ENCODE data around the gene MUCL3. TPM values are rescaled to one million over a fixed set of nuclear protein-coding genes. Genes with fewer than 3 reads are reported as not detected.
"Not testable (repeated sequence)": the region's sequence is repeated elsewhere in the genome, so short reads cannot be mapped to it uniquely, and the experiment has no call there.

Gene MUCL3
- total and polyA plus RNA-seq, 8 donors = 0.87 to 346 (median 76.8) TPM

GRCh38 chr6:30907758-30908591, 32.8 kb upstream of the MUCL3 start, which contains the start of gene GTF2H4:
Gene GTF2H4 (plus strand): TSS chr6:30908207.
- Histone ChIP-seq H3K27ac (peak within 1 kb of the TSS; percentile 70 to 82 (median 77)), H3K27me3 (no peaks in the 10 kb centered on the region), H3K9me3 (no peaks in the 10 kb centered on the region), H3K36me3 (peaks cover 19 to 35% (median 32%) of the 10 kb centered on the region in 4 donors), H3K4me1 (peaks cover 7 to 29% (median 24%) of the 10 kb centered on the region in 4 donors), H3K4me3 (peak within 1 kb of the TSS; percentile 60 to 94 (median 92))
- TF ChIP-seq CTCF (IDR thresholded peaks at IDR 0.05) (no peak), POLR2AphosphoS5 (IDR thresholded peaks at IDR 0.05) (peak; percentile 40 to 90 (median 45)), POLR2A (IDR thresholded peaks at IDR 0.05) (no peak), EP300 (IDR thresholded peaks at IDR 0.05) (no peak)
- intact Hi-C loops (cut with DNase I; ENCODE audit: low total_unique reads) = no loop called here
- DNase-seq = peak; percentile 97 to 99
- WGBS, 5 donors = 0 to 1% (median 1%) methylated on average over 45 to 49 of the region's 49 CpGs

DNA sequence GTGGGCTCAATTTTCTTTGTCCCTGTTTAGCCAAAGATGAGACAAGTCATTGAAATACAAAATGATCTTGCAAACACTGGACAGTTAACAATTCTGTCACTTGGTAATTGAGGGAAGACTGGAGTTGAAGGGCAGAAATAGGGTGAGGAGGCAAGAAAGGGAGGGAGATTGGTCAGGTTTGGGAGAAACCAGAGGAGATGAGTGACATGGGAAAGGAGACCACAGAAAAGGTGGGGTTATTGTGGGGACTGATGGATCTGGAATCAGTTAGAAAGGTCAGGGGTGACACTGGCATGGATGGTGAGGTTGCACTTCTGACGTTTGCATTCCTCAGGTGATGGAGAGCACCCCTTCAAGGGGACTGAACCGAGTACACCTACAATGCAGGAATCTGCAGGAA, 32.1 kb upstream of the MUCL3 start:
- intact Hi-C loops (cut with DNase I; ENCODE audit: low total_unique reads) = no loop called here
- peaks cover 19 to 38% (median 32%) of the 10 kb centered on the region in 4 donors for H3K36me3 ChIP-seq
- no peaks in the 10 kb centered on the region for H3K9me3 ChIP-seq
- WGBS, 5 donors = 20 to 29% (median 21%) methylated on average over 2 of the region's 2 CpGs
- no peaks in the 10 kb centered on the region for H3K27me3 ChIP-seq
- H3K4me1 ChIP-seq = peaks cover 13 to 36% (median 31%) of the 10 kb centered on the region in 4 donors
- TF ChIP-seq CTCF (IDR thresholded peaks at IDR 0.05) = no peak
- TF ChIP-seq POLR2A (IDR thresholded peaks at IDR 0.05) = no peak
- no peak for TF ChIP-seq POLR2AphosphoS5 (IDR thresholded peaks at IDR 0.05)
- TF ChIP-seq EP300 (IDR thresholded peaks at IDR 0.05) = no peak
- no peak for DNase-seq
- H3K4me3 ChIP-seq = peak overlapping the region; percentile 60 to 94 (median 92)
- peak overlapping the region in 4 of 5 donors; percentile 41 to 82 (median 76) for H3K27ac ChIP-seq

DNA sequence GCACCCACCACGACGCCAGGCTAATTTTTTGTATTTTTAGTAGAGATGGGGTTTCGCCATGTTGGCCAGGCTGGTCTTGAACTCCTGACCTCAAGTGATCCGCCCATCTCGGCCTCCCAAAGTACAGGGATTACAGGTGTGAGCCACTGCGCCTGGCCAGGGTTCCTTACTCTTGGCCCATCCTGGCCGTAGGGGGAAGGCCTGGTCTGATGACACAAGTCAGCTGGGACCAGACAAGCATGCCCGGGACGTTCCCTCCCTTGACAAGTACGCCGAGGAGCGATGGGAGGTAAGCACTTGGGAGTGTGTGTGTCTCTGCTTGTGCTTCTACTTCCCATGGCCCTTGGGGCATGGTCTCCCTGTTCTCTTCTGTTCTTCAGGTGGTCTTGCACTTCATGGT, 30.3 kb upstream of the MUCL3 start:
- H3K27ac ChIP-seq; H3K9me3 ChIP-seq; DNase-seq; H3K4me3 ChIP-seq; intact Hi-C loops (cut with DNase I; ENCODE audit: low total_unique reads); H3K27me3 ChIP-seq: not testable (repeated sequence)
- Histone ChIP-seq H3K4me1 (peaks cover 26 to 49% (median 45%) of the 10 kb centered on the region in 4 donors), H3K36me3 (peaks cover 19 to 38% (median 32%) of the 10 kb centered on the region in 4 donors)
- 92 to 94% (median 92%) methylated on average over 12 of the region's 12 CpGs for WGBS, 5 donors

GRCh38 chr6:30912746-30913520, 27.8 kb upstream of the MUCL3 start:
- 71 to 82% (median 81%) methylated on average over 7 to 8 of the region's 8 CpGs for WGBS, 5 donors
- Histone ChIP-seq H3K9me3 (no peaks in the 10 kb centered on the region), H3K27ac (peak overlapping the region in 4 of 5 donors; percentile 87 to 95 (median 93)), H3K4me3 (peak overlapping the region in 1 of 4 donors; percentile 56), H3K27me3 (no peaks in the 10 kb centered on the region), H3K36me3 (peaks cover 21 to 52% (median 47%) of the 10 kb centered on the region in 4 donors), H3K4me1 (peaks cover 32 to 55% (median 45%) of the 10 kb centered on the region in 4 donors)
- TF ChIP-seq CTCF (IDR thresholded peaks at IDR 0.05) (no peak), POLR2A (IDR thresholded peaks at IDR 0.05) (no peak), EP300 (IDR thresholded peaks at IDR 0.05) (no peak), POLR2AphosphoS5 (IDR thresholded peaks at IDR 0.05) (no peak)
- DNase-seq = no peak
- intact Hi-C loops (cut with DNase I; ENCODE audit: low total_unique reads) = no loop called here
